Measurements from ENCODE around the gene TRPM5.

The TRPM5 gene

DNA sequence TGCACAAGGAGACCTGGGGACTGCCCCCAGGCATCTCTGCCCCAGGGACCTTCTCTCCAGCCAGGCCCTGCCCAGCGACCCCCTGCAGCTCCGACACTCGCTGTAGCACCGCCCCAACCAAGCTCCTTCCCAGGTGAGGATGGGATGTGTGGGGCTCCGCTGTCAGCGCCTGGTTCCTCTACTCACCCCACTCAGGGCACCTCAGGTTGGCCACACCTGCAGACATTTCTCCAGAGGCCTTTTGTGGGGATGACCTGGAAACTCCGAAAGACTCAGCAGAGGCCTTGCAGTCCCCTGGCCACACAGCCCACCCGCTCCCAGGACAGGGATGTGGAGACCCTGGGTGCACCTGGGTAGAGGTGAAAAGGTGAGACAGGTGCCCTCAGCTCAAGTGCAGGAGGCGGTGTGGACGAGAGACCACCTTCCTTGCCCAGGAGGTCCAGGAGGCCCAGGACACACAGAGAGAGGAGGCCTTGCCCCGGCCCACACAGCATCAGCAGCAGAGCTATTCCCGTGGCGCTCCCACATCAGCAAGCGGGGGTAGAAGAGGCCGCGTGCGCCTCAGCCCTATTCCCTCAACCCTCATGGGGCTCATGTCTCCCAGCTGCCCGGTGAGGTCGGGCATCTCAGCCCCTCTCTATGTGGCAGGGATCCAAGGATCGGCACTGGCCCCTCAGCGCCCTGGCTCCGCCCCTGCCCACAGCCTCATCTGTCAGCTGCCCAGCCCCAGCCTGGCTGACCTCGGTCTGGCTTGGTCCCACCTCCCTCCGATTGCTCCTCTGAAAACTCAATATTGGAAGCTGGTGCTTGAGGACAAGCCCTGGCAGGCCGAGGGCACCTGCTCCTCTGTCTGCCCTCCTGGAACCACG is 20.9 kb downstream of the TRPM5 start:
- DNase-seq (ENCODE audit: low read depth in 2 of 2, low spot score in 1 of 2), result no peak

DNA sequence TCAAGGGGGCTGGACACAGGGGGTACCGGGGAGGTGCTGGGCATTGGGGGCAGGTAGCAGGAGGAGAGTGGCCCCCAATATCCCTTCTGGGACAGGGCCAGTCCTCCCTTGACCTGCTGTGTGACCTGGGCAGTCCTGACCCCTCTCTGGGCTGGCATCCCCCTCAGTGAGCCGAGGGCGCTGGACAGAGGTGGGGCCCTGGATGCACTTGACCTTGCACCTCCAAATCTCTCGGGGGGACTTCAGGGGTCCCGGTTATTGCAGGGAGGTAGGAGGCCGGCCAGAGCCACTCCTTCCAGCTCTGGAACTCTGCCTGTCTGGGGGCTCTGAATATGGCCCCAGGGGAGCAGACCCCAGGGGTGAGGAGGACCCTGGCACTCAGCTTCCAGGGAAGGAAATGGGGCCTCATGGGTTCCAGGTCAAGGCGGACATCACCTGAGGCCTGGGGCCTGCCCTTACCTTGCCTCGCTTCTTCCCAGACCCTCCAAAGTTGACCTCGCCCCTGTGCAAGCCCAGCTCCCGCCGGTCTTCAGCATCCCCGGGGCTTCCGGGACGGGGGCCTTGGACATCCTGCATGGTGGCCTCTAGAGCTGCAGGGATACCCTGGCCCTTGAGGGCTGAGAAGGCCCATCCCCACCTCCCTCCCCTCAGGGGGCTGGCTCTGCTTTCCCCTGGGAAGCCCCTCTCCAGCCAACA is 21.7 kb downstream of the TRPM5 start:
- no peak for DNase-seq (ENCODE audit: low read depth in 2 of 2, low spot score in 1 of 2)

DNA sequence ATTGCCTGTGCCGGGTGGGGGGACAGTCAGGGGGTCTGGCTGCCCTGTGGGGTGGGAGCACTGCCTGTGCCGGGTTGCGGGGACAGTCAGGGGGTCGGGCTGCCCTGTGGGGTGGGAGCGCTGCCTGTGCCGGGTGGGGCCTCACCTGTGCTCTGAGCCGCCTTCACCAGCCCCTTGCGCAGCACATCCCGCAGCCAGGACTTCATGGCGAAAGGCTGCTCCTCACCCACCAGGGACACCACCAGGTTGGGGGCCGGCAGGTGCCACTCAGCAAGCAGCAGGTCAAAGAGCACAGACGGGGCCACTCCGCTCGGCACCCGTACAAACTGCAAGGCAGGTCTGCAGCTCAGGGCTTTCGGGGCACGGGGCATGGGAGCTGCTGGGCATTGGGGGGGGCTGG is 22.3 kb downstream of the TRPM5 start:
- no peak for DNase-seq (ENCODE audit: low read depth in 2 of 2, low spot score in 1 of 2)

DNA sequence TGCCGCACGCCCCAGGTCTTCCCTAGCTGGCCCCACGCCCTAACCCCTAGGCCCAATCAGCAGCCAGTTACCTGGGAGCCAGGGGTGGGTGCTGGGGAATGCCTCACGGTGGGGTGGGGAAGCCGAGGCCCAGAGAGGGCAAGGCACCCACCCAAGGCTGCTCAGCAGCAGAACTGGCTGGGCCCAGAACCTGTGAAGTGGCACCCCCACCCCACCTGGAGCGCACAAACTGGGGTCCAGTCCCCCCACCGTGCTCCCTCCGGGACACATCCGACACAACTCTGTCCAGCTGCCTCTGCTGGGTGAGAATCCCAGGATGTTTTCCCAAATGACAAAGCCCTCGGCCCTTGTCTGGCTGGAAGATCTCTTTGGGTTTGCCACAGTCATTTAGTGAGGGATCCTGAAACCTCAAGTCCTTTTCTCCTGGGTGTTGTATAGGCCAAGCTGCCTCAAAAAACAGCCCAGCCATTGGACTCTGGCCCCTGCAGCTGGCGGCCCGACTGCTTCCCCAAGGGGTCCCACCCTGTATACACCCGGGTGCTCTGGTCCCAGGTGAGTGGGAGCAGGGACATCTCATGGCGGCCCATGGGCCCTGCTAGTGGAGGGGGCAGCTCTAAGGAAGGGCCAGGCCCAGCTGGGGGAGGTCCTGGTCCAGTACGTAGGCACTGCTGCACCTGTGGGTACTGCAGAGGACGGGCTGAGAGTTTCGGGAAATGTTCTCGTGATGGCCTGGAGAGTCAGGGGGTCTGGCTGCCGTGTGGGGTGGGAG is 22.9 kb downstream of the TRPM5 start:
- DNase-seq (ENCODE audit: low read depth in 2 of 2, low spot score in 1 of 2), result no peak

DNA sequence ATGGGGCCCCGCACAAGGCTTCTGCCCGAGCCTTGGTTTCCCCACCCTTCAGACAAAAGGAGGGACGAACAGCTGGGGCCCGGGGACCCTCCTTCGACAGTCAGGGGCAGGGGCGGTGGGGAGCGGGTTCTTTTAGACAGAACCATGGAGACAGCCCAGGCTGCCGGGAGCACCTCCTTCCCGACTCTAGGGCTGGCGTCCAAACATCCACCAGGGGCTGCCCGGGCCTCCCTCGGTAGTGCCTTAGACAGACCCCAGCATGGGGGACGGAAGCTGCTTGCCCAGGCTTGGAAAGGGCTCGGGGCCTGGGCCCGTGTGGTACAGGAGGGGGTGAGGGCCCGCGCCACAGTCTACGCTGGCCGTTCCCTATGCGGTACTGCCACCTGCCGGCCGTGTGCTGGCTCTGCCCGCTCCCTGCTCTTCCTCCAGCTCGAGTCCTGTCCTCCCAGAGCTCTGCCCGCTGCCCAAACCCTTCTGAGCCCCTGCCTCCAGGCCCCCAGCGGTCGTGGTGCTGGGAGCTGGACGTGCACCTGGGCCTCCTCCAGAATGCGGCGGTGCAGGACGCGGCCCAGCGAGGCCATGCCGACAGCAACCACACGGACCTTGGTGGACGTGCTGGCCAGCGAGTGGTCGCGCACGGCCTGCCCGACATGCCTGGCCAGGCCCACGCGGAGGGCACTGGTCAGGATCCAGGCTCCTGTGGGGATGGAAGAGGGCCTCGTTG is 23.6 kb downstream of the TRPM5 start:
- DNase-seq (ENCODE audit: low read depth in 2 of 2, low spot score in 1 of 2), result peak; percentile 41 to 54

DNA sequence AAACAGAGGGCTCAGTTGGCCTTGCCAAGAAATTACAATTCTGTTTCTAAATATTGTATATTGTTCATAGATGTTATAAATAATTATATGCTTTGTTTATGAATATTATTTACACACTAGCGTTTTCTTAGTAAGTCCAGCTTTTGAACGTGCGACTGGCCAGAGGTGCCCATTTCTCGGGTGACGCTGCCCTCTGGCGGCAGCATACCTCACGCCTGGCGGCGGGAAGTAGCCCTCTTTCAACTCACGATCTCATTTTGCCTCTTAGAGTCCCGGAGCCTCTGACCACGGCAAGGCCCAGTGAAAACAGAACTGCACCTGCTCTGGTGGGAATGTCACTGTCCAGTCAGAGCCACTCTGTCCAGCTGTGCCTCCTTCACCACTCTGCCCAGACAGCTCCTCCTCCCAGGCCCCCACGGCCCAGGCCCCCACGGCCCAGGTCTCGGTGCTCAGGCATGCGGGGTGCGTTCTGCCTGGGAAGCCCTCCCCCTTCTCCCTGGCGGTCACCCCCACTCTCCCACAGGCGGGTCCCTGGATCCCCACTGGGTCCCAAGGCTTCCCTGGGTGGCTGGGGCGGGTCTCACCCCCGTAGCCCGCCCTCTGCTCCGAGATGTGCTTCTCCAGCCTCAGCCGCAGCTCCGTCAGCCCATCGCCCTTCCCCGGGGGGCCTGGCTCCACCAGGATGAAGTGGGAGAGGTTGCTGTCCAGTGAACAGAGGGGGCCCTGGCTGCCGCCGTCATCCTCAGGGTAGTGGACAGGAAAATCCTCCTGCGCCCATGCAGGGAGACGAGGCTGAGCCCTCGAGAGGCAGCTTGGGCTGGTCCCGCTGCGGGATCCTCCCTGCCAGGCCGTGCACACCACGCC is 24.4 kb downstream of the TRPM5 start:
- peak in 1 of 2 donors; percentile 31 for DNase-seq (ENCODE audit: low read depth in 2 of 2, low spot score in 1 of 2)

DNA sequence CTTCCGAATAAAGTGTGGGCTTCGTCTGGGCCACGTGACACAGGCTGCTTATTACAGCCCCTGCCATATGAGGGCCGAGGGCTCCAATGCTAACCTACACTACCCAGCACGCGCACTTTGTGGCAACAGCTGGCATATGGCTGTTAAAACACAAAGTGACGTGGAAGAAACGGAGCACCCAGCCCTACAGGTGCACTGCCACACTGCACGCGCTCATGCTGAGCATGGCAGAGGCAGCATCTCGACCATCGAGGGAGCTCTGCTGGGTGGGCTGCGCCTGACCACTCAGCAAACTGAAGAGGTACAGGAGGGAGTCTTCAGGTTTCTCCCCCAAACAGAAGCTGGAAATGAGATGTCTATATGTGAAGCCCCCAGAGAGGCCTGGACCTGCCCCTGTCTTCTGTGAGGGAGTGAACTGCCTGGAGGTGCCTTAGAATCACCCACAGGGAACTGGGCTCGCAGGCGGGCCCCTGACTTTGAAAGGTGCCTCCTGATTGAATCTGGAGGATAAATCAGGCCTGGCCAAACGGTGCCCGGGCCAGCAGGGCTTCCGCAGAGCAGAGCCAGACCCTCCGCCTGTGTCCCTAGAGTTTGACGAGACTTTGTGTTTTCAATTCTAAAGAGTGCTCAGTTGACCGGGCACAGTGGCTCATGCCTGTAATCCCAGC is 25.5 kb downstream of the TRPM5 start:
- DNase-seq (ENCODE audit: low read depth in 2 of 2, low spot score in 1 of 2), result no peak

DNA sequence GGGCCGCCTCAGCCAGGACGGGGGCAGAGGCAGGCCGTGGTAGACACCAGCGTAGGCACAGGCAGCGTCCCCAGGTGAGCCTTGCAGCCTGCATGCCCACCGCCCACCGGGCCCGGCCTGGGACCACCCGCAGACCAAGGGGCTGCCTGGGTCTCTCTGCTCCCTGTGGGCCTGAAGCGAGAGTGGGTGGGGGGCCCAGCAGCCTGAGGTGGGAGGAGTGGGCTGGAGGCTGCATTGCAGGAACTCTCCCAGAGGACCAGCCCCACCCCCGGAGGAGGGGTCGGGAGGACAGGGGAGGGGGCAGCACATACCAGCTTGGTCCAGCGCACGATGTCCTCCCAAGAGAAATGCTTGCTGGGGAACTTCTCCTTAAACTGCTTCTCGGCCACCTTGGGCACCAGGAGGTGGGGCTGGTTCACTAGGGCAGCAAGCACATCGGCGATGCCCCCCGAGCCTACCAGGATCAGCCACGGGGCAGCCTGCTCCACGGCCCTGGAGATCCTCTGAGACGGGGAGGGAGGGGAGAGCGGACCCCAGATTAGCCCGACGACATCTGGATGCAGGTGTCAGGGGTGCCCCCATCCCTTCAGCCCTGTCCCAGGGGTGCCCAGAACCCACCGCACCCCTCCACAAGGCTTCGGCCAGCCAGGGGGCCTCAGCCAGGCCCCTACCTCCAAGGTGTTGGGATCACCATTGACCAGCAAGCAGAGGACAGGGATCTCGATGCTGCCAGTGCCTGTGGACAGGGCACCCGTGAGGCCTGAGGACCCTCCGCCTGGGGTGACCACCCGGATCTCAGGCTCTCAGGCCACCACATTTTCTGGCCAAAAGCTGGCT is 26.2 kb downstream of the TRPM5 start:
- no peak for DNase-seq (ENCODE audit: low read depth in 2 of 2, low spot score in 1 of 2)

DNA sequence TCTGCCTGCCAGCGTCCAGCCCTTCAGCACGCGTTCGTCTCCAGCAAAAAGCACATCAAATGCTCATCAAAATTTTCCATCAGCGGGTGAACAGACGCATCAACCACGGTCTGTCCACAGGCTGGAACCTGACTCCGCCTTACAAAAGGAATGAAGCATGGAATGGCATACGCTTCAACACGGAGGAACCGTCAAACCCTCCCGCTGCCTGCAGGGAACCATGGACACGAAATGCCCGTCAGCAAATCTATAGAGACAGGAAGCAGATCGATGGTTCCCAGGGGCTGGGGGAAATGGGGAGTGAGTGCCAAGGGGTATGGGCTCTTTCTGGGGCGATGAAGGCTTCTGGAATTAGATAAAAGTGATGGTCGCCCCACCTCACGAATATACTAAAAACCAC is 27.5 kb downstream of the TRPM5 start:
- DNase-seq (ENCODE audit: low read depth in 2 of 2, low spot score in 1 of 2), result no peak

DNA sequence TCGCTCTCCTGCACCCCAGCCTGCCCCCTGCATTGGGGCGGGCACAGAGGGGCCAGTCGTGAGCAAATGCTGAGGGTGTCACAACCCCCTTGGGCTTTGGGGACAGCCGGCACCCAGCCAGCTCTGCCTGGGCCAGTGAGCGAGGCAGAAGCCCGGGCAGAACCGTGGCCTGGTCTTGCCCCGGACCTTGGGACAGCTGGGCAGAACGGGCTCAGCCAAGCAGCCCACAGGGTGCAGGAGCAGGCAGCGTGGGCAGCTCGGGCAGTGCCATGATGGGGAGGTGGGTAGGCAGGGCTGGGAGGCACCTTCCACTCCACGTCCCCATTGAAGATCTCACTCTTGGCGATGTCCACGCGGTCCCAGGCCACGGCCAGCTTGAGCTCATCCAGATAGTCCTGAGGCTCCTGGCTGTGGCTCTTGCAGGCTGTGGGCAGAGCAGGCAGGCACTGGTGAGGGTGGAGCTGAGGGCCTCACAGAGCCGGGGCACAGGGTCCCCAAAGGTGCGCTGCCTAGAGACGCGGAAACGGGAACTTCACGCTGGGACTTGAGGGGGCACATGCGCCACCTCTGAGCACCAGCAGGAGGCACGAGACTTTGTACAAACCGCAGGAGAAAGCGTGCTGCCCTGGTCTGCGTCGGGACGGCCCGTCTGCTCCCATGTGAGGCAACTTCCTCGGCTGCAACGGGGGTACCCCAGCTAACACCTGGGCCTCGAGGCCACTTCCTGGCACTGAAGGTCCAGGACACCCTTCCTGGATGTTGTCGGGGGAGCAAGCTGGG is 28.5 kb downstream of the TRPM5 start:
- no peak for DNase-seq (ENCODE audit: low read depth in 2 of 2, low spot score in 1 of 2)

DNA sequence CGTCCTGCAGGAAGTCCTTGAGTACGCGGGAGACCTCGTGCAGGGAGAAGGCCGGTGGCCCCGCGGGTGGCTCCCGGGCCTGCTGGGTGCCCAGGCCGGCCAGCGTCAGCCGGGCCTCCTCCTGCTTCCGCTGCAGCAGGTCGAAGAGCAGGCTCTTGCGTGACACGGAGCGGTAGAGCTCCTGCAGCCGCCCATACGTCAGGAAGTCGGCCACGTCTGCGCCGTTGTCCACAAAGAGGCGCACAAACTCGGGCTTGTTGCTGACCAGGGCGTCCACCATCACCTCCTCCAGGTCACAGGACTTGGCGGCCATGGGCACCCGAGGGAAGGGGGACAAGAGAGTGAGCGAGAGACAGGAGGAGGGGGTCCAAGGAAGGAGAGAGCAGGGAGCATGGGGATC is 29.1 kb downstream of the TRPM5 start:
- no peak for DNase-seq (ENCODE audit: low read depth in 2 of 2, low spot score in 1 of 2)

DNA sequence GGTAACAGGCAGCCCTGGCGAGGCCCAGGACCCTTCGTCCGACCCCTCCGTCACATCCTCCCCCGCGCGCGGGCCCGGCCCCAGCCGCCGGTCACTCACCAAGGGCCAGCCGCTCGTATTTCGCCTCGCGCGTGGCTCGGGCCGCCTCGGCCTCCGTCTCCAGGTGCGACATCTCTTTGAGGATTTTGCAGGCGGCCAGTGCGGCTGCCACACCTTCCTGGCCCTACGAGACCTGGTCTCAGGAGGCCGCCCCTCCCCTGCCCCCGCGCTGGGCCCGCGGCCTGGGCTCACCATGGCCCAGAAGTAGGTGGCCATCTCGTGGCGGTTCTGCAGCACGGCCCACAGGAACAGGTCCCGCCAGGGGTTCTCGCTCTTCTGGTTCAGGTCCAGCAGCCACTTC is 29.7 kb downstream of the TRPM5 start:
- no peak for DNase-seq (ENCODE audit: low read depth in 2 of 2, low spot score in 1 of 2)

DNA sequence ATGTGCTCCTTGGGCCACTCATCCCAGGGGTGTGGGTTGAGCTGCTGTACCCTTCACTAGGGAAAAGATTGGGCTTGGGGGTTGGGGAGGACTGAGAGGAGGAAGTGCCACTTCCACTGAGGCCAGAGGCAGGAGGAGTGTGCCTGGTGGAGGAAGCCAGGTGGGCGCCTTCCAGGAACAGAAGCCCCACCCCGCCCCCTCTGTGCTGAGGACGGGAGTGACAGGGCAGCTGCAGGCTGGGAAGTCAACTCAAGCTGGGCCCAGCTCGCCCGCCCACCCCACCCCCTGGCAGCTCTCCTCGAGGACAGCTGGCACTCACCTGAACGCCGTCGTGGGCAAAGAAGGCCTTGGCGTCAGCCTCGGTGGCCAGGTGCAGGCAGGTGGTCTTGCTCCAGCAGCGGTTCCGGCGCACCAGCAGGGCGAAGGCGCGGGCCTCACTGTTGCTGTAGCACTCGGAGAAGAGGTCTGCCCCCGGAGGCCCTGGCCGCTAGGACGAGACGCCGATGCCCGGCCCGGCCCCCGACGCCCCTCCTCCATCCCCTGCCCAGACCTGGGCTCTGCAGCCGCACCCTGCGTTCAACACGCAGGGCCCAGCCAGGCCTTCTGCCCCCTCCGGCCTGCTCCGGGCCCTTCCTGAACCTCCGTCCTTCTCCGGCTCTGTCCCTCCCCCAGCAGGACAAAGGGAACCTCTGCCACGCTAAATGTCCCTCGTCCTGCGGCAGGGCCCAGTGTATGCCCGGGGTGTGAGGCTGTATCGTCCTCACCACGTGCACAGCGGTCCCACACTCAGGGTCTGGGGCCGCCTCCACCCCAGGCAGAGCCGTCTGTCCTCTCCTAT is 30.4 kb downstream of the TRPM5 start:
- no peak for DNase-seq (ENCODE audit: low read depth in 2 of 2, low spot score in 1 of 2)

DNA sequence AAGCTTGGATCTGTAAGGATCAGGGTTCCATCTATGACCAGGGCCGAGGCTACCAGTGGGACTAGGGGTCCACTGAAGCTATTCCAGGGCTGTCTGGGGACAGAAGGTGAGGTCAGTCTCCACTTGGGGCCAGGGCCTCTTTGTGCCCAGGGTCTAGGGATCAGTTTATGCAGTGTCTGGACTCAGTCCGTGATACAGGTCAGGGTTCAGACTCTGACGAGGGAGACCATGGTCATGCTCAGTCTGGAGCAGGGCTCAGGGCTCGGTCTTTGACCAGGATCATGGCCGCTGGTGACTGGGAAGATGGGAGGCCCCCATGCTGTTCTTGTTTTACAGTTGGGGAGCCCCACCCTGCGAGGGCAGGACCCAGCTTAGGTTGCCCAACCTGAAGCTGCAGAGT is 32.0 kb downstream of the TRPM5 start:
- DNase-seq (ENCODE audit: low read depth in 2 of 2, low spot score in 1 of 2), result no peak

DNA sequence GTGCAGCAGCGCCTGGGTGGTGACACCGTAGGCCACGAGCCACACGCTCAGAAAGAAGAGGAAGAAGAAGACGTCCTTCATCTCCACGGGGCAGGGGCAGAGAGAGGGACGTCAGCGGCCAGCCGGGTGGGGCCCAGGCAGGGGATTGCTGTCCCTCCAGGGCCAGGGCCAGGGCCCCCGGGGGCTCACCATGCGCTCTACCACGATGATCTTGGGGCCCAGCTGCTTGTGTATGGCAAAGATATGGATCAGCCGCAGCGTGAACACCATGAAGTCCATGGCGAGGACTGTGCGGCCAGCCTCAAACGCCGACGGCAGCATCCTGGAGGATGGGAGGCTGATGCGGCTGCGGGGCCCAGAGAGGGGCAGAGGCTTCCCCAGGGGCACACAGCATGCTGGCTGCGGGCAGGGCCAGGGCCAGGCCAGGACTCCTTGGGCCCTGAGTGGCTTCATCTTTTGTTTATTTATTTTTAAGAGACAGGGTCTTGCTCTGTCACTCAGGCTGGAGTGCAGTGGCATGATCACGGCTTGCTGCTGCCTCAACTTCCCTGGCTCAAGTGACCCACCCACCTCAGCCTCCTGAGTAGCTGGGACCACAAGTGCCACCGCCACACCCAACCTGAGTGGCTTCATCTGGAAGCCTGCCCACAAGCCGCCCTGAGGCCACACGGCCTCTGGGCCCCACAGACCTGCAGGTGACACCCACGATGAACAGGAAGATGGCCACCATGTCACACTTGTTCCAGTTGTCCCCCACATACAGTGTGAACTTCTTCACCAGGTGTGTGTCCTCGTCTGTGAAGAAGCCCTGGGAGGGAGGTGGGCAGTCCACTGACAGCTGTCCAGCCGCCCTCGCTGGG is 32.6 kb downstream of the TRPM5 start:
- no peak for DNase-seq (ENCODE audit: low read depth in 2 of 2, low spot score in 1 of 2)

DNA sequence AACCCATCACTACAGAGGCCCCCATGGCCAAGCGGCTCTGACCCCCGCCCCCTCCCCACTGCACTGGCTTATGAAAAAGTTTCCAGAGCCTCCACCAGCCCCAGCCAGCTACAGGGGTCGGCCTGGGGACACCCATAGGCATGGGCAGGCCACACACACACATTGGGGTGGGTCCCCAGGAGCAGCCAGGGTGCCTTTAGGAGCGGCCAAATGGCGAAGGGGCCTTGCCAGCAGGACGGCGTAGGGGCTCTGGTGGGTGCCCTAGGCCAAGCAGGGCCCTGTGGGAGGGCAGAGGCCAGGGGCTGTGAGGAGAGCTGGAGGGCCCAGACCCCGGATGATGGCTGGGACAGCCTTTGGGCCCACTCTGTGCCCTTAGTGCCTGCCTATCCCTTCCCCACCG is 33.7 kb downstream of the TRPM5 start:
- DNase-seq (ENCODE audit: low read depth in 2 of 2, low spot score in 1 of 2), result no peak

Measured in stimulated activated CD8-positive, alpha-beta memory T cell treated with anti-CD3 and anti-CD28 coated beads, Interleukin-4, amount 100 ng/mL, for 4 hours (primary cell).